OCI-LY1 (cell line): ENCODE data around the gene EPC2.

ENCODE experiments used
- CTCF ChIP-seq: fragments of 200-600 bp; sonication (generic), shearing (Covaris generic); IDR thresholded peaks from 2 replicates; pipeline ENCODE4 v1.5.1; 2017; ENCODE audit warnings: mild to moderate bottlenecking, antibody characterized with exemption, low read length, moderate library complexity, mixed read lengths
- EZH2 ChIP-seq: fragments of 200-600 bp; sonication (generic), shearing (Covaris generic); IDR thresholded peaks from 2 replicates; pipeline ENCODE4 v1.8.0; 2017; ENCODE audit warnings: borderline replicate concordance, mixed run types, mild to moderate bottlenecking, antibody characterized with exemption, low read length, moderate library complexity, mixed read lengths

GRCh38 chr2:148607566-148607965, 37.0 kb upstream of the EPC2 start:
- TF ChIP-seq EZH2 (no peak), CTCF (no peak)
